Measurements from ENCODE around the gene CHTOP.

The CHTOP gene

GRCh38 chr1:153612755-153613331 lies 21.0 kb upstream of the CHTOP start, which contains the start of gene S100A16:
Gene S100A16, minus strand, starts transcription at chr1:153613137. Its CDS starts 4,986 bp downstream, at chr1:153608151.
- no peak for DNase-seq (ENCODE audit: low read depth in 1 of 2, low spot score in 1 of 2)

- no peak for DNase-seq (ENCODE audit: low read depth in 1 of 2, low spot score in 1 of 2)
Measured at GRCh38 chr1:153613406-153613805, 20.5 kb upstream of the CHTOP start.

GRCh38 chr1:153614189-153614900 lies 19.5 kb upstream of the CHTOP start:
- DNase-seq (ENCODE audit: low read depth in 1 of 2, low spot score in 1 of 2) = no peak

- DNase-seq (ENCODE audit: low read depth in 1 of 2, low spot score in 1 of 2) = no peak
Measured at GRCh38 chr1:153614906-153615305, 19.0 kb upstream of the CHTOP start.

GRCh38 chr1:153615406-153615805 lies 18.5 kb upstream of the CHTOP start:
- DNase-seq (ENCODE audit: low read depth in 1 of 2, low spot score in 1 of 2) = no peak

- DNase-seq (ENCODE audit: low read depth in 1 of 2, low spot score in 1 of 2) = no peak
Measured at GRCh38 chr1:153616144-153616916, 17.5 kb upstream of the CHTOP start, which contains the start of gene S100A14. Gene S100A14, minus strand, starts transcription at chr1:153616325. Its CDS starts 467 bp downstream, at chr1:153615858.

- DNase-seq (ENCODE audit: low read depth in 1 of 2, low spot score in 1 of 2) = no peak
Measured at GRCh38 chr1:153616917-153617311, 17.0 kb upstream of the CHTOP start.

- DNase-seq (ENCODE audit: low read depth in 1 of 2, low spot score in 1 of 2) = no peak
Measured at GRCh38 chr1:153617663-153618062, 16.2 kb upstream of the CHTOP start.

GRCh38 chr1:153619171-153619570 lies 14.7 kb upstream of the CHTOP start:
- DNase-seq (ENCODE audit: low read depth in 1 of 2, low spot score in 1 of 2) = no peak

- no peak for DNase-seq (ENCODE audit: low read depth in 1 of 2, low spot score in 1 of 2)
Measured at GRCh38 chr1:153623101-153623500, 10.8 kb upstream of the CHTOP start.

- no peak for DNase-seq (ENCODE audit: low read depth in 1 of 2, low spot score in 1 of 2)
Measured at GRCh38 chr1:153624965-153625611, 8.8 kb upstream of the CHTOP start.

- DNase-seq (ENCODE audit: low read depth in 1 of 2, low spot score in 1 of 2) = no peak
Measured at GRCh38 chr1:153626477-153626903, 7.4 kb upstream of the CHTOP start.

- DNase-seq (ENCODE audit: low read depth in 1 of 2, low spot score in 1 of 2) = no peak
Measured at GRCh38 chr1:153626904-153627714, 6.8 kb upstream of the CHTOP start, which contains the start of gene S100A13. Gene S100A13, minus strand, starts transcription at chr1:153627505. Its CDS starts 1,033 bp downstream, at chr1:153626472.

GRCh38 chr1:153627715-153628626 lies 5.9 kb upstream of the CHTOP start, which contains the start of gene S100A1:
Gene S100A1, plus strand, starts transcription at chr1:153628434. Its CDS starts 2,088 bp downstream, at chr1:153630522.
- DNase-seq (ENCODE audit: low read depth in 1 of 2, low spot score in 1 of 2) = no peak

GRCh38 chr1:153628638-153629342 lies 5.1 kb upstream of the CHTOP start:
- DNase-seq (ENCODE audit: low read depth in 1 of 2, low spot score in 1 of 2) = no peak

GRCh38 chr1:153629343-153629665 lies 4.6 kb upstream of the CHTOP start:
- no peak for DNase-seq (ENCODE audit: low read depth in 1 of 2, low spot score in 1 of 2)

- DNase-seq (ENCODE audit: low read depth in 1 of 2, low spot score in 1 of 2) = no peak
Measured at GRCh38 chr1:153629971-153630370, 3.9 kb upstream of the CHTOP start.

- DNase-seq (ENCODE audit: low read depth in 1 of 2, low spot score in 1 of 2) = no peak
Measured at GRCh38 chr1:153630384-153630783, 3.5 kb upstream of the CHTOP start.
